Nephron (organoid): ENCODE results near the gene GALNT18.
A peak's percentile ranks its signal among the peaks of the same experiment; 100 is the strongest.

Experiments
- H3K27ac Mint-ChIP-seq, 3 experiments: 2 replicates each; pipeline ENCODE4 v1.8.0; 2020; ENCODE audit warnings: mixed read lengths in 3 of 3, mild to moderate bottlenecking in 2 of 3, moderate library complexity in 1 of 3
- H3K27me3 Mint-ChIP-seq: 2 replicates; pipeline ENCODE4 v1.8.0; 2021; ENCODE audit warnings: low read depth, mild to moderate bottlenecking, moderate library complexity, mixed read lengths
- H3K36me3 Mint-ChIP-seq: 2 replicates; pipeline ENCODE4 v1.8.0; 2020; ENCODE audit warnings: low read depth, mixed read lengths
- H3K4me1 Mint-ChIP-seq: 2 replicates; pipeline ENCODE4 v1.8.0; 2020; ENCODE audit warnings: mixed read lengths
- H3K4me3 Mint-ChIP-seq, 3 experiments: 2 replicates each; pipeline ENCODE4 v1.8.0; 2020; ENCODE audit warnings: mild to moderate bottlenecking in 3 of 3, mixed read lengths in 3 of 3, moderate library complexity in 2 of 3
- H3K9me3 Mint-ChIP-seq: 2 replicates; pipeline ENCODE4 v1.8.0; 2020; ENCODE audit warnings: mixed read lengths
- TF ChIP-seq, protein P1 (sequence below), 3 experiments: fragments of 200-600 bp; sonication (generic); IDR thresholded peaks; one replicate each; pipeline ENCODE4 v1.5.0; 2021; ENCODE audit warnings: antibody characterized with exemption in 3 of 3; ENCODE audit not compliant: unreplicated experiment in 3 of 3

Gene GALNT18

DNA sequence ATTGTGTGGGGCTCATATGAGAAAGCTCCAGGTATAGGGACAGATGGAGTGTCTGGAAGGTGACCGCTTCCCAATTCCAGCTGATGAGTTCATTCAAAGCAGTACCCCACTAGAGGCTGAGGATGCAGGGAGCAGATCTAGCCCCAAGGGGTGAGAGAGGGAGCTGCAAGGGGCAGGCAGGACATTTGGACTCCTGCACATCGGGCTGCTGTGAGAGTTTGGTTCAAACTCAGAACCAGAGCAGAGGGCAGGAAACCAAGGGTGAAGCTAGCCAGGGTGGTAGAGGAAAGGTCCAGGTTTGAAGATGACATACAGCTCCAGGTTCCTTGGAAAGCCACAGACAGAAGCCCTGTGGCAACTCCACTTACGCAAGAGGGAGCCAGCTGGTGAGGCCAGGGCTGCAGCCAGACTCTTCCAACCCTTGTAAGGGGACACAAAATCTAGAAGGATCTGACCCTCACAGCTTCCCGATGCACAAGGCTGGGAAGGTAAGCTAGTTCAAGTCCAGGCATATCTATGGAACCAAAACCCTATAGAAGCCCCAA is 270.7 kb downstream of the GALNT18 start:
- Mint-ChIP-seq H3K36me3 (no peaks in the 10 kb centered on the region), H3K4me1 (peaks cover 49% of the 10 kb centered on the region), H3K27ac (no peak overlapping the region), H3K4me3 (no peak overlapping the region), H3K27me3 (peaks cover 13% of the 10 kb centered on the region), H3K9me3 (peaks cover 2% of the 10 kb centered on the region)
- TF ChIP-seq, protein P1, sequence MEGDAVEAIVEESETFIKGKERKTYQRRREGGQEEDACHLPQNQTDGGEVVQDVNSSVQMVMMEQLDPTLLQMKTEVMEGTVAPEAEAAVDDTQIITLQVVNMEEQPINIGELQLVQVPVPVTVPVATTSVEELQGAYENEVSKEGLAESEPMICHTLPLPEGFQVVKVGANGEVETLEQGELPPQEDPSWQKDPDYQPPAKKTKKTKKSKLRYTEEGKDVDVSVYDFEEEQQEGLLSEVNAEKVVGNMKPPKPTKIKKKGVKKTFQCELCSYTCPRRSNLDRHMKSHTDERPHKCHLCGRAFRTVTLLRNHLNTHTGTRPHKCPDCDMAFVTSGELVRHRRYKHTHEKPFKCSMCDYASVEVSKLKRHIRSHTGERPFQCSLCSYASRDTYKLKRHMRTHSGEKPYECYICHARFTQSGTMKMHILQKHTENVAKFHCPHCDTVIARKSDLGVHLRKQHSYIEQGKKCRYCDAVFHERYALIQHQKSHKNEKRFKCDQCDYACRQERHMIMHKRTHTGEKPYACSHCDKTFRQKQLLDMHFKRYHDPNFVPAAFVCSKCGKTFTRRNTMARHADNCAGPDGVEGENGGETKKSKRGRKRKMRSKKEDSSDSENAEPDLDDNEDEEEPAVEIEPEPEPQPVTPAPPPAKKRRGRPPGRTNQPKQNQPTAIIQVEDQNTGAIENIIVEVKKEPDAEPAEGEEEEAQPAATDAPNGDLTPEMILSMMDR (IDR thresholded peaks at IDR 0.05; ENCODE audit: unreplicated experiment in 3 of 3): no peak

DNA sequence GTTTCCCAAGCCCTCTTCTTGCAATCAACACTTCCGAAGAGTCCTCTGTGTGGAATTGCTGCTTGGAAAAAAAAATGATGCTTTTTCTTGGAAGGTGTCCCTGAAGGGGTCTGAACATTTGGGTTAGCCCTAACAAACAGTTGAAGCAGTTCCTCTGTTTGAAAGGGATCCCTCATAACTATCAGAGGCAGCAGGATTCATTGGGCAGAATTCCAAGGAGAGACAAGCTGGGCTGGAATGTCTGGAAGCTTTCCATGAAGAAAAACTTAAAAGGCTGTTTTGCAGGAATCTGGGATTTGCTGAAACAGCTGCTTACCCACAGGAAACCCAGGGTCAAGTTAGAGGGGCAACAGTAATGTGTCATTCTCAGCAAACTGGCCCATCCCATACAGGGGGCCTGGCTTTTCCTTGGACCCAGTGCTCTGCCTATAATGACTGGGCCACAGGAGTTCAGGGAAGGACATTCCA is 271.9 kb downstream of the GALNT18 start:
- H3K27me3 Mint-ChIP-seq: peaks cover 16% of the 10 kb centered on the region
- peaks cover 50% of the 10 kb centered on the region for H3K4me1 Mint-ChIP-seq
- H3K9me3 Mint-ChIP-seq: peaks cover 2% of the 10 kb centered on the region

DNA sequence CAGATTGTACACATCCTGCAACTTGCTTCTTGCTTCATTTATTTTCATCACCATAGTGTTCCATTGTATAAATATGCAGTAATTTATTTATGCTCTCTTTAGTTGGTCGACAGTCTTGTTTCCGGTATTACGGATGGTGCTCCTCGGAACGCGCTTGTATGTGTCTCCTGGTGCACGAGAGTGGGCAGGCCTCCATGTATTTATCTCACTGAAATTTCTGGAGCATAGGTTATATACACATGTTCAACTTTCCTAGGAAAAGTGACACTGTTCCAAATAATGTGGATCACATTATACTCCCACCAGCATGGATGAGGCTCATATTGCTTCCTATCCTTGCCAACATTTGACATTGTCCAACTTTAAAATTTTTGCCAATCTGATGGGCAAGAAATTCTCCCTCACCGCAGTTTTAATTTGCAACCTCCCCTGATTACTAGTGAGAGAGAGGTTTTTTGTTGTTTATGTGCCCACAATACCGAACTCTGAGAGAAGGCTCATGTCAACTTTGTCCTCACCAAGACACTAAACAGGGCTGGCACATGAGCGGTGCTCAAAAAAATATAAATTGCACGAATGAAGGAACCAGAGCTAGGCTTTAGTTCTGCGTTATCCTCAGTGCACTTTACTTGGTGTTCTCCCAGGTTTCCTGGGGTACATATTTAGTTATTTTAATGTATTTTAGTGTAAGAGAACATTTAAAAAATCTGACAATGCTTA is 272.5 kb downstream of the GALNT18 start:
- Mint-ChIP-seq H3K36me3 (no peaks in the 10 kb centered on the region), H3K4me1 (peaks cover 50% of the 10 kb centered on the region), H3K4me3 (peak overlapping the region in 2 of 3 experiments; percentile 2 to 29), H3K9me3 (peaks cover 2% of the 10 kb centered on the region), H3K27me3 (peaks cover 16% of the 10 kb centered on the region), H3K27ac (peak overlapping the region; percentile 20 to 69 (median 50))
- TF ChIP-seq, protein P1 (IDR thresholded peaks at IDR 0.05; ENCODE audit: unreplicated experiment in 3 of 3): no peak

More for the DNA sequence above, 271.9 kb downstream of the GALNT18 start:
- Mint-ChIP-seq H3K27ac (peak overlapping the region; percentile 50 to 87 (median 69)), H3K36me3 (no peaks in the 10 kb centered on the region), H3K4me3 (no peak overlapping the region)
- TF ChIP-seq, protein P1 (IDR thresholded peaks at IDR 0.05; ENCODE audit: unreplicated experiment in 3 of 3): no peak

DNA sequence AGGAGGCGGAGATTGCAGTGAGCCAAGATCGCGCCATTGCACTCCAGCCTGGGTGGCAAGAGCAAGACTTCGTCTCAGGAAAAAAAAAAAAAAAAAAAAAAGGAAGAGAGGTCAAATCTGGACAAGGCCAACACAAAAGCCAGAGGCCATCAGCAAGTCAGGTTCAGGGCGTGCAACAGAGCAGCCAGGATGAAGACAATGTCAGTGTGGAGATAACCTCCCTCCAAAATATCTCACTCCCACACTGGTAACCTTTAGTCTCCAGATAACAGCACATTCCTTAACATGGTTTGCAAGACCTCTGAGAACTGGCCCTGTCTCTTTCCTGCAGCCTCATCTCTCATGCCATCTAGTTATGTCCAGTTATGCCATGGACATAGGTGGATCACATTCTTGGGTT is 273.5 kb downstream of the GALNT18 start:
- H3K9me3 Mint-ChIP-seq: peaks cover 2% of the 10 kb centered on the region
- no peaks in the 10 kb centered on the region for H3K36me3 Mint-ChIP-seq
- peak overlapping the region in 2 of 3 experiments; percentile 3 to 29 for H3K4me3 Mint-ChIP-seq
- peaks cover 15% of the 10 kb centered on the region for H3K27me3 Mint-ChIP-seq
- TF ChIP-seq, protein P1 (IDR thresholded peaks at IDR 0.05; ENCODE audit: unreplicated experiment in 3 of 3): no peak
- peak overlapping the region; percentile 20 to 69 (median 50) for H3K27ac Mint-ChIP-seq
- peaks cover 50% of the 10 kb centered on the region for H3K4me1 Mint-ChIP-seq

- H3K36me3 Mint-ChIP-seq: no peaks in the 10 kb centered on the region
- peaks cover 2% of the 10 kb centered on the region for H3K9me3 Mint-ChIP-seq
- TF ChIP-seq, protein P1 (IDR thresholded peaks at IDR 0.05; ENCODE audit: unreplicated experiment in 3 of 3): no peak
- H3K4me3 Mint-ChIP-seq: peak overlapping the region in 1 of 3 experiments; percentile 7
- H3K4me1 Mint-ChIP-seq: peaks cover 48% of the 10 kb centered on the region
- peak overlapping the region in 2 of 3 experiments; percentile 55 to 67 for H3K27ac Mint-ChIP-seq
- H3K27me3 Mint-ChIP-seq: peaks cover 11% of the 10 kb centered on the region
Measured at GRCh38 chr11:11347592-11347991, 274.2 kb downstream of the GALNT18 start.
